Lower leg skin (tissue), 3 donors: Measurements from ENCODE around the gene KIF5C.

ENCODE experiments used
- CTCF ChIP-seq, 3 donors: fragments of 450-650 bp; IDR thresholded peaks; one replicate each; pipeline ENCODE4 v1.5.1; 2016; ENCODE audit warnings: antibody characterized with exemption in 3 of 3, mild to moderate bottlenecking in 3 of 3, moderate library complexity in 2 of 3
- POLR2A ChIP-seq, 2 donors: fragments of 450-650 bp; IDR thresholded peaks; one replicate each; pipeline ENCODE4 v1.6.1; 2016 to 2017; ENCODE audit warnings: antibody characterized with exemption in 2 of 2, mild to moderate bottlenecking in 1 of 2, moderate library complexity in 1 of 2

GRCh38 chr2:148959745-148960144 is 84.7 kb downstream of the KIF5C start:
- TF ChIP-seq CTCF (IDR thresholded peaks at IDR 0.05) (no peak), POLR2A (IDR thresholded peaks at IDR 0.05) (no peak)
